GM12892 (cell line): ENCODE results near the gene WDR43.

Experiments used
- POLR2A ChIP-seq: IDR thresholded peaks from 2 replicates; pipeline ENCODE4 v1.6.1; 2011; ENCODE audit warnings: low read depth, low read length, control low read depth
- TAF1 ChIP-seq: IDR thresholded peaks from 2 replicates; pipeline ENCODE4 v1.6.1; 2011; ENCODE audit warnings: low read depth, mild to moderate bottlenecking, control low read depth, low read length, borderline replicate concordance

GRCh38 chr2:28991460-28991859 is 97.0 kb downstream of the WDR43 start:
- TF ChIP-seq TAF1: no peak
- TF ChIP-seq POLR2A: no peak
